ENCODE measurements around the gene RHEX.
"Not testable (repeated sequence)": the region's sequence is repeated elsewhere in the genome, so short reads cannot be mapped to it uniquely, and the experiment has no call there.

Gene RHEX

DNA sequence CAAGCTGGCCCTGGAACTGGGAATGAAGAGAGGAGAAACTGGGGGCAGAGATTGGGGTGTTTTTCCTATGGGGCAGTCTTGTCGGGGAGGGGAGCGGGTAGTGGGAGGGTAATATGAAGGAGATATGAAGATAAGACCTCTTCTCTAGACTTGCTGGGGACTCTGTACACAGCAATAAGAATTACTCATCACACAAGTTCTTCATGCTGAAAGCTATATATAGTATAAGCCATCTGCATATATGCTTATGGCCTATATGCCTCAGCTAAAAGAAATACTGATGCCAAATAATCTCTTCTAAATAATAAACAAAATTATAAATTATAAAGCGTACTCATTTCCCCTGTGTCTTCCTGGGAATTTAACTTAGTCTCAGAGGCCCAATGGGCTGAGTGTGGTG is 7.9 kb downstream of the RHEX start:
- no peak for DNase-seq

DNA sequence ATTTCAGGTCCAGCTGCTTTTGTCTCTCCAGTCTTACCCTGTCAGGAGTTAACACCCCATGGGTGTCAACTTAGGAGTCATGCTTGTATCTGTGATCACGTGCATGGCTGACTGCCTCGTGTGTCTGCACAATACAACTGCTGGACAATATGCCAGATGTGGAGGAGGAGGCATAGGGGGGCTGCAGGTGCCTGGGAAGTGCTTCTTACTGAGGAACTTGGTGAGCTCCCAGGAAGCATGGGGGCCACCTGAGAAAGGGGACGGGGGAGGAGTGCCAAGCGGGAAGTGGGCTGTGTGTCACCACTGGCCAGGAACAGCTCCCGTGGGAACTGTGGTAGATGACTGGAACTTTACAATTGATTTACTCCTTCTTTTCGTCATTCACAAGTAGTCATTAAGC is 9.5 kb downstream of the RHEX start:
- DNase-seq: no peak

DNA sequence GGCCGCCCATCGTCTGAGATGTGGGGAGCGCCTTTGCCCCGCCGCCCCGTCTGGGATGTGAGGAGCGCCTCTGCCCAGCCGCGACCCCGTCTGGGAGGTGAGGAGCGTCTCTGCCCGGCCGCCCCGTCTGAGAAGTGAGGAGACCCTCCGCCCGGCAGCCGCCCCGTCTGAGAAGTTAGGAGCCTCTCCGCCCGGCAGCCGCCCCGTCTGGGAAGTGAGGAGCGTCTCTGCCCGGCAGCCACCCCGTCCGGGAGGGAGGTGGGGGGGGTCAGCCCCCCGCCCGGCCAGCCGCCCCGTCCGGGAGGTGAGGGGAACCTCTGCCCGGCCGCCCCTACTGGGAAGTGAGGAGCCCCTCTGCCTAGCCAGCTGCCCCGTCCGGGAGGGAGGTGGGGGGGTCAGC is 11.0 kb downstream of the RHEX start:
- DNase-seq: not testable (repeated sequence)

DNA sequence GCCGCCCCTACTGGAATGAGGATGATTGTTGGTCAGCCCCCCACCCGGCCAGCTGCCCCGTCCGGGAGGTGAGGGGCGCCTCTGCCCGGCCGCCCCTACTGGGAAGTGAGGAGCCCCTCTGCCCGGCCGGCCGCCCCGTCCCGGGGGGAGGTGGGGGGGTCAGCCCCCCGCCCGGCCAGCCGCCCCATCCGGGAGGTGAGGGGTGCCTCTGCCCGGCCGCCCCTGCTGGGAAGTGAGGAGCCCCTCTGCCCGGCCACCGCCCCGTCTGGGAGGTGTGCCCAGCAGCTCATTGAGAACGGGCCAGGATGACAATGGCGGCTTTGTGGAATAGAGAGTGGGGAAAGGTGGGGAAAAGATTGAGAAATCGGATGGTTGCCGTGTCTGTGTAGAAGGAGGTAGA is 11.5 kb downstream of the RHEX start:
- DNase-seq: not testable (repeated sequence)

DNA sequence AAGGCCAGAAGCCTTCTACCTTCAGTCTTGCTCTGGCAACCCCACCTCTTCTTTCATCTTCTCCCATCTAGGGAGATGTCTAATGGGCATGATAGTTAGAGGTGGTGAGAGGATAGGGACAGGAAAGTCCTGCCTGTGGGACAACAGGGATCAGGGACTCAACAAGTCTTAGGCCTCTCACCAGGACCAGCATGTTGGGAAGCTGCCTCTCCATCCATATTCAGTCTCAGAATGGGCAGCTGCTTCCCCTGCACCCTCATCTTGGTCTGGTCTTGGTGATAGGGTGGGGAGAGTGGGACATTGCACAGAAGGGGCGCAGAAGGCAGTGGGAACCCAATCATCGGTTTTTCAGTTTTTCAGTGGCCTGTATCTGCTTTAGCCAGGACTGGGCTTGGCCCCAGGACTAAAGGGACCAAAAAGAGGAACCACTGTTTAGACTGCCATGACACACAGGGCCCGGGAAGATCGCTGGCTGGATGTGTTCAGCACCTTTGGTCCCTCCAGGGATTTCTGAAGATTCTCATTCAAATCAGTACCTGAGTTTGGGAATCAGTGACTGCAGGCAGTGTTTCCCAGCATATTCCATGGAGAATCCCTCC is 12.7 kb downstream of the RHEX start:
- DNase-seq: no peak

DNA sequence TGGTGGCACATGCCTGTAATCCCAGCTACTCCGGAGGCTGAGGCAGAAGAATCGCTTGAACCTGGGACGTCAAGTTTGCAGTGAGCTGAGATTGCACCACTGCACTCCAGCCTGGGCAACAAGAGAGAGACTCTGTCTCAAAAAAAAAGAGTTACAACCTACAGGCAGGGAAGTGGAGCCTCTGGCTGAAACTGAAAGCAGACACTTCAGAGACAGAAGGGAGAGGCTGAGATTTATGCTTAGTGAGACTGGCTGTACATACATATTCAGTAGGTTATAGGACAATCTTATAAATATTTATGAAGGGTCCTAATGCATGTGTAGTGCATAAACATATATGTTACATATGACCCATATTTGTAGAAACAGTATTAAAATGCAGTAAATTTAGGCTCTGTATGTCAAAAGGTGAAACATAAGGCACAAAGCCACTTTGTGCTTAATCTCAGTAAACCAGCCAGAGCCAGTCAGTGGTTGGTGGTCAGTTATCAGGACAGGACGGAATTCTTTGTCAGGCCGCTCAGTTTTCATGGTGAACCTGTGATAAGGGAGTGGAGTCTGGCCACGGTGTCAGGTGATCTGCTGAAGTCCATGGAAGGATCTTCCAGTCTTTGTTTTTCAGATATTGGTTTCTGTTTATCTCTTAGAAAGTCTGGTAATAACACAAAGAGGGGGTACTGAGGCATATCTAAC is 13.7 kb downstream of the RHEX start:
- DNase-seq: no peak

DNA sequence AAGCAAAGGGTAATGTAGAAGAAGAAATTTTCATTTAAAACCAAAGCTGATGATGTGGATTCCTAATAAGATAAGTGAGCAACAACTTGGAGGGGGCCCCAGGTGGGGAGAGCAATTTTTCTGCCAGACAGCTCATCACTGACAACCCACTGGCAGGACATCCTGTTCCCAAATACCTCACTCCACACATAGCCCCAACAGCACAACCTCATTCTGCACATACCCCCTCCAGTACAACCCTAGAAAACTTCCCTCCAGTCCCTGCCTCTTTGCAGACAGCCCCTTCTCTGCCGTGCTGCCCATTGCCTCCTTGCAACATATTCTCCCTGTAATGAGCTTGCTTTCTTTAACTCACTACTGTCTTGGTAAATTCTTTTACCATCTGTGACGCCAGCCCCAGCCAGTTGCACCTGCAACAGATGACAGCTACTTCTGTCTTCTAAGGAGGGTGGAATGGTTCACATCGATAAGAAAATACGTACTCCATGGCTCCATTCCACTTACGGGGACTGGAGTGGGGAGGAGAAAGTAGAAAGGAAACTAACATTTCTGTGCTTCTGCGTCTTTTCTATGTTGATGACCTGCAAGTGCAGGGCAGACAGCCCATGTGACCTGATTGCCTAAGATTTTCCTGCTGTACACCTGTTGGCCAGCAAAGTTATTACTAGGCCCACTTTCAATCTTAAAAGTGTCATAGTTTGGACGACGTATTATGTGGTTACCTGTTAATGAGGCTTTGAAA is 14.7 kb downstream of the RHEX start:
- DNase-seq: no peak

DNA sequence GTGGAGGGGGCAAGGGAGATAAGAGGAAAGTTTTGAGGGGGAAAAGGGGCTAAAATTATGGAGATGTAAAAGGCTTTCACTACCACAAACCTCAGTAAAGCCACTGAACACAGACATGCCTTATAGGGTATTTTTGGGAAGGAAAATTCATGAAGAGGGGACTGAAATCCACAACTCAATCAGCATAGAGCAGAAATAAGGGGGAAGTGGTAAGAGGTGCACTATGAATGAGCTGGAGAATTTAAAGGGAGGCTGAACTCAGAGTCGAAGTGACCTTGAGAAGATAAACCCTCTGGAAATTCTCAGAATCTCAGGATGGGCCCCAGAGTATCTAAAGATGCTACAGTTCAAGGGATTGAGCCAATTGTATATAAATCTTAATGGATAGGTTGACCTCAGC is 15.3 kb downstream of the RHEX start:
- DNase-seq: no peak

DNA sequence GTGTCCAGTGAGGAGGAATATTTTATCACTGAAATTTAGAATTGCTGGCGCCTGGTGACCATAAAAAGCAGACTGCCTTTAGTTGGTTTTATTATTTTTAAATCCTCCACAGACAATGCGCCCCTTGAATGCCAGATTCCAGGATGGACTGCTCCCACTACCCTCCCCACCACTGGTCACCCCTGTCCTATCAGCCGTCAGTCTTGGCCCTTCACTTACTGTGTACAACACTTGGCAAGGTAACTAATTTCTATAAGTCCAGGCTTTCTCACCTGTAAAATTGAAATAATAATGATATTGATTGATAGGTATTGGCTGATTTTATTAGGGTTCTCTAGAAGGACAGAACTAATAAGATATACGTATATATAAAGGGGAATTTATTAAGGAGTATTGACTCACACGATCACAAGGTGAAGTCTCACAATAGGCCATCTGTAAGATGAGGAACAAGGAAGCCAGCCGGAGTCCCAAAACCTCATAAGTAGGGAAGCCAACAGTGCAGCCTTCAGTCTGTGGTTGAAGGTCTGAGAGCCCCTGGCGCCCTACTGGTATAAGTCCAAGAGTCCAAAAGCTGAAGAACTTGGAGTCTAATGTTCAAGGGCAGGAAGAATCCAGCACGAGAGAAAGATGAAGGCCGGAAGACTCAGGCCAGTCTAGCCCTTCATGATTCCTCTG is 17.8 kb downstream of the RHEX start:
- DNase-seq: no peak

DNA sequence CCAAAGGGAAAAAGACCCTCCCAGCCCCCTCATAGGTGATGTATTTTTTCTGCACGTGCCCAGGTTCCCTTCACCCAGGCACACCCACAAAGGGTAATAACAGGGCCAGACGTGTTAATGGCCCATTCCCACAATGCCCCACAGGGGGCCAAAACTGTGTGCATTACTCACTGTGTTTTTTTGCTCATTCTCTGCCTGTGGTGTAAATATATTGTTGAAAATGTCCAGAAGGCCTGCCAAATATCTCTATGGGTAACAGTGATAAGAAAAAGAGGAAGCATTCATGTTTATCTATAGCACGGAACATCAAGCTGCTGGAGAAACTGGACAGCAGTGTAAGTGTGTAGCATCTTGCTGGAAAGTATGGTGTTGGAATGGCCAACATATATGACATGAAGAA is 21.9 kb downstream of the RHEX start:
- DNase-seq: no peak

DNA sequence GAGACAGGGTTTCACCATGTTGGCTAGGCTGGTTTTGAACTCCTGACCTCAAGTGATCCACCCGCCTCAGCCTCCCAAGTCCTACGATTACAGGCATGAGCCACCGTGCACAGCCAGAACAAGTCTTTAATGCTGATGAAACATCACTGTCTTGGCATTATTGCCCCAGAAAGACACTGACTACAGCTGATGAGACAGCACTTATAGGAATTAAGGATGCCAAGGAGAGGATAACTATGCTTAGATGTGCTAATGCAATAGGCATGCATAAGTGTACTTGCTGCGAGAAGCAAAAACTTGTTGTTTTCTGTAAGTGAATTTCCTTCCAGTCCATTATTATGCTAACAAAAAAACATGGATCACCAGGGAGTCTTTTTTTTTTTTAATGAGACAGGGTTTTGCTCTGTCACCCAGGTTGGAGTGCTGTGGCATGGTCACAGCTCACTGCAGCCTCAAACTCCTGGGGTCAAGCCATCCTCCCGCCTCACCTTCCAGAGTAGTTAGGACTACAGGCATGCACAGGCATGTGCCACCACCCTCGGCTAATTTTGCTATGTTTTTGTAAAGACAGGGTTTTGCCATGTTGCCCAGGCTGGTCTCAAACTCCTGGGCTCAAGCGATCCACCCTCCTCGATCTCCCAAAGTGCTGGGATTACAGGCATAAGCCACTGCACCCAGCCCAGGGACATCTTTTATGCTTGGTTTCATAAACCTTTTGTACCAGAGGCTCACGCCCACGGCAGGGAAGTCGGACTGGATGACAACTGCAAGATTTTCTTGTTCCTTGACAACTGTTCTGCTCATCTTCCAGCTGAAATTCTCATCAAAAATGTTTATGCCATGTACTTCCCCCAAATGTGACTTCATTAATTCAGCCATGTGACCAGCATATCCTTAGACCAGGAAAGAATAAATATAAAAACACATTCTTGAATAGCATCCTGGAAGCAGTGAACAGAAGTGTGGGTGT is 23.1 kb downstream of the RHEX start:
- no peak for DNase-seq

DNA sequence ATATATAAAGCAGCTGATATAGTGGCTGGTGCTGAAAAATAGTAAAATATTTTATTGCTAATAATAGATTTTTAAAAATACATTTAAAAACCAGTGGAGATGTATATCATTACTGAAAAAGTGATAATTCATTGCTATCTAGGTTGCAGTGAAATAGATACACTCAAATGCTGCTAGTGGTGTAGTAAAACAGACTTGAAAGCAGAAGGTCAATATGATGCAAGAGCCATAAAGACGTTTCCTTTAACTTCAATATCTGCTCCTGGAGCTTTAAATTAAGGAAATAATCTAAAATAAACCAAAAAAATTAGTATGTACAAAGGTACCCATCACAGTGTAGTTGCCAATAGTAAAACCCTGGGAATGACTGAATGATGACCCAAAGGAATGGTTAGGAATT is 26.2 kb downstream of the RHEX start:
- DNase-seq: no peak

DNA sequence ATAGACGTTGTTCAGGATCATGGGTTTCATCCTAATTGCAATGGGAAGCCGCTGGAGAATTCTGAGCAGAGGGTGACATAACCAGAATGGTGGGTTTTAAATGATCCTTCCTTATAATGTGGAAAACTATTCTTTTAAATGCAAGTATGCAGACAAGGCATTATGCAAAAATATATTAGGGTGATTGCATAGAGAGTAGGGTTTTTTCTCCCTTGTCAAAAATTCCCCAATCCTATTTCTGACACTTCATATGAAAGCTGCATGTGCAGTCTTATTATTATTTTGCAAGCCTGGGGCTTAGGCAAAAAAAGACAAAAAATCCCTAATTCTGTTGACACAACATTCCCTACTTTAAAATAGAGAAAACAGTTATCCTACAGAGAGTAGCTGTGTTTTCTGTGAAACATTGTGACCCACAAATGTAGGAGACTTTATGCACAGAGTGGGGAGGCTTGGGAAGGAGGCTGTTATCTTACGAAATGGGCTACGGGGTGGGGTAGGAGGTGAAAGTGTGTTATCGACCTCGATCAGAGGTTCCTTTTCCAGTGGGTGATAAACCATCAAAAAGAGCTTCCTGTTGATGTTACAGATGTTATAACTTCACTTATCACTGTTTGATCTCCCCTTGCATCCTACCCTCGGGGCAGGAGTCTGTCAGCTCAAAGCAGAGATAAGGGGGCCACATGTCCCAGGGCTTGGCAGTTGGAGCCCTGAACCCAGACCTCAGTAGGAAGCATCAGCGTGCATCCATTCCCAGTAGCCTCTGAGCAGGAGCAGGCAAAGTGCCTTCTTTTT is 27.2 kb downstream of the RHEX start:
- DNase-seq: no peak

DNA sequence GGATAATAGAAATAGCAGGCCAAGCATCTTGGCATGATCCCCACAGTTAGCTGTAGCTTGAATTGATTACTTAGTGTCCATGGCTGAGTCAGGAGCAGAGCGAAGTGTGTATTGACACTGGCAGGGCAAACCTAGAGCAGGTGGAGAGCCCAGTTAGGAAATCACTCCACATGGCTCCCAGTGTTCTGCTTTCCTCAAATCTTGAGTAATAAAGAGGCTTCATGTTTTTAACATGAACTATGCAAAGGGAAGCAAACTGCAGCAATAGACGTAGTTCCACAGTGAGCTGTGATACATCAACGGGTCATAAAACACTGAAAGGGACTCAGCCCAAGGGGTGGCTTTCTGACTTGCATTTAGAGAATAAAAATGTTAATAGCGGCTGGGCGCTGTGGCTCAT is 28.9 kb downstream of the RHEX start:
- no peak for DNase-seq

DNA sequence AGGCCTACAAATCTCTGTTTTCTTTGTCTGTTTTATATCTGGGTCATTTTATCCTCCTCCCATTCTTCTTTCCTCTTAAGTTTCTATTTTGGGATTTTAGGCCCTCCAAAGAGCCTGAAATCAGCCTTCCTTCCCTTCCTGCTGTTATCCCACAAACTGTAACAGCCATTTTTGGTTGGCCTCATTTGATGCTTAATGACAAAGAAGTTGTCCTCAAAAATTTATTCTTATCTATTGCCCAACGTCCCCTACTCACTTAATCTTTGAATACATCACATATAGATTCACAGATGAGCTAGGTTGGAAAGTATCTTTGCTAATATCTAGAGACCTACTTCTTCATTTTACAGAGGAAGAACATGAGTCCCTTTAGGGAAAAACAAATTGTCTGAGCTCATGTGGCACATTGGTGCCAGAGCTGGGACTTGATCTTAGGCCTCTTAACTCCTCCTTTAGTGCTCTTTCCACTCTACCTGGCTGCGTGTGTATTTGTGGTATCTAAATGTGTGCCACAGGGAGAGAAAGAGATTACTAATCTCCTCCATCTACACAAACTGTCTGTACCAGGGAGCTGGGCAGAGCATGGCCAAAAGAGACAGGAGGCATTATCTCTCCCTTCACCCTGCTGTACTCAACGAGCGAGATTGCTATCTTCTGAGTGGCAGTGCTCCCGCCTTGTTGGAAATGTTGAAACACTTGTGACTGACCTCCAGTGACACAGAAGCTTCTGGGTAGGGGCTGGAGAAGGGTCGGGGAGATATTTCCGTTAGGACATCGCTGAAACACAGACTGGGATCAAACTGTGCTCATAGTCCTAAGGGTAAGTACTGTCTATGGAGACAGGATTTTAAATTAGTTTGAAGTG is 30.1 kb downstream of the RHEX start:
- DNase-seq: no peak

DNA sequence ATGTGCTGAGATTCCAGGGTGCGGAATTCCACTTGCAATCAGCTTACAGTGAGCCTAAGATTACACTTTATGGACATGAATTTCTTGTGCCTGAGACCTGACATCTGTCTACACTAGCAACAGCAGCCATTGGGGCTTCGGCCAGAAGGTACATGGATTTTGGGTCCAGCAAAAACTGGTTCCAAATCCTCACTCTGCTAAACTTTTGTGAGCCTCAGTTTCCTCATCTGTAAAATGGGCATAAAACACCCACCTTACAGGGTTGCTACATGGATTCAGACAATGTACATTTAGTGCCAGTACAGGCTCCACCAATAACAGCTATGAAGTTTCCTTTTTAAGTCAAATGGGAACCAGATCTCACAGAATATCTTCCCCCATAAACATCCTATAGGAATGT is 30.8 kb downstream of the RHEX start:
- no peak for DNase-seq

DNA sequence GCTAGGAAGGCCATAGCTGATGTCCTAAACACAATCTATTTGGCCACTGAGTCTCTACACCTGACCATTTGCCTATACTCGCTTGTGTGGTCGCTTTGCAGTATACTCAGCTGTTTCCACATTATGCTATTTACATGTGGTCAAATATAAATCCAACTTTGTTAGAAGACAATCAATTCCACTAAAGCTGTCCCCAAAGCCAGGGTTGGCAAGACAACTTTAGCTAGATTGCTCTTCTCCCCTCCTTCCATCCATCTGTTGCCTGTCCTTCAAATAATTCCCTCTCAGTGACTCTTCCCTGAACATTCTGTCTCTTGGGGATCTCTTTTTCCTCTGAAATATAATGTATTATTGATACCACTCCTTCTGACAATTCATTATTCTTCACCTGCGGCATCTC is 34.1 kb downstream of the RHEX start:
- no peak for DNase-seq

DNA sequence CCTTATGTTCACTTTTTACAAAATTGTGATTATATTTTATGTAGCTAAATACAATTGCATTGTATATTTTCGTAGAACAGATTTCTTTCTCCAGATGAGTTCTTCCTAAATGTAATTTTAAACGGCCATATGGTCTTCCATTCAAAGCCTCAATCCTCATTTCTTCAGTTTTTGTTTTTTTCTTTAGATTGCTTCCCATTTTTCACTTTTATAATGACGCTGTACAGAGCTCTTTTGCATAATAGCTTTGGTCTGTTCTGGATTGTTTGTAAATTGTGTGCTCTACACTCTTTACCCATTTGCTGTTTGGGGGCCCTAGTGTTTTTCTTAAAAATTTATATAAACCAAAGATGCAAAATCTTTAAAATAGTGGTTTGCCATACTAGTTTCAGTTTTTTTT is 36.4 kb downstream of the RHEX start:
- no peak for DNase-seq

DNA sequence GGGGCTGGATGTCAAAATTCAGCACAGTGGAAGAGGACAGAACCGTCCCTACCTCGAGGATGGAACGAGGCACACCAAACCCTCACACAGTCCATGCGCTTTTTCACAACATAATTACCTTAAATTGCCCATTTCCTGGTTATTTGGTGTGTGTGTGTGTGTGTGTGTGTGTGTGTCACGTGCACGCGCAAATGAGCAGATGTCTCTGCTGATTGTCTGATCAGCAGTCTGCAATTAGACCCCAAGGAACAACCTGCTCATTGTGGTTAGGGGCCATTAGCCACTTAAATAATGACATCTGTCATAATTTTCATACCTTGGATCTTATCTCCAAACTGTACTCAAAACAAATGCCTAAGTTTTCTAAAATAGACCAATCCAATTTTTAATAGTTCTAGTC is 41.1 kb downstream of the RHEX start:
- DNase-seq: no peak

DNA sequence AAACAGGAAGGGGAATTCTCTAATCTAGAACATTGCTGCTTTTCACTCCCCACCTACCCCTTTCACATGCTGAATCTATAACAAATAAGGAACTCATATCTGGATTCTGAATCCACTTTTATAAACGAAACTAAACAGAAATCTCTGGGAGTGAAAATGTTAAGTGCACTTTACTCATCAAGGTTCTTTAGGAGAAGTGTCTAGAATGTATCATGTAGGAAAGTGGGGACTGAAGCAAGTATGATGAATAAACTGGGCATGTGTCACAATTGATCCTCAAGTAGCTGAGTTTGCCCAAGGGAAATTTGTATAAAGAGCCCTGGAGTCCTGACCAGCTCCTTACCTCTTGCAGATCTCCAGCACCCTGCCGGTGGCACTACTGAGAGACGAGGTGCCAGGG is 44.4 kb downstream of the RHEX start:
- DNase-seq: no peak
